Hepatocyte (in vitro differentiated cells): ENCODE measurements around the gene SELENOV. TPM values are rescaled to one million over a fixed set of nuclear protein-coding genes. Genes with fewer than 3 reads are reported as not detected.

Source experiments
- DNase-seq: peaks from one replicate; pipeline ENCODE4 v3.0.0-alpha.2; 2016; ENCODE audit warnings: low spot score
- H2AFZ ChIP-seq: fragments of 200-600 bp; sonication (generic); 2 replicates; pipeline ENCODE4 v1.6.0; 2016; ENCODE audit warnings: antibody characterized with exemption, mild to moderate bottlenecking
- H3K27ac ChIP-seq: fragments of 200-600 bp; sonication (generic); 2 replicates; pipeline ENCODE4 v1.5.1; 2016; ENCODE audit warnings: mild to moderate bottlenecking
- H3K27me3 ChIP-seq: fragments of 200-600 bp; sonication (generic); 2 replicates; pipeline ENCODE4 v1.6.1; 2016
- H3K36me3 ChIP-seq: fragments of 200-600 bp; sonication (generic); replicated peaks from 2 replicates; pipeline ENCODE4 v1.5.1; 2016; ENCODE audit warnings: low read depth; ENCODE audit not compliant: insufficient read depth
- H3K4me1 ChIP-seq: fragments of 200-600 bp; sonication (generic); 2 replicates; pipeline ENCODE4 v1.5.1; 2016; ENCODE audit warnings: mild to moderate bottlenecking, moderate library complexity; ENCODE audit not compliant: insufficient read depth
- H3K4me2 ChIP-seq: fragments of 200-600 bp; sonication (generic); 2 replicates; pipeline ENCODE4 v1.6.0; 2016
- H3K4me3 ChIP-seq: fragments of 200-600 bp; sonication (generic); 2 replicates; pipeline ENCODE4 v1.5.1; 2016; ENCODE audit warnings: mild to moderate bottlenecking
- H3K79me2 ChIP-seq: fragments of 200-600 bp; sonication (generic); 2 replicates; pipeline ENCODE4 v1.6.0; 2017; ENCODE audit warnings: mild to moderate bottlenecking
- H3K9me2 ChIP-seq: fragments of 200-600 bp; sonication (generic); replicated peaks from 2 replicates; pipeline ENCODE4 v1.6.0; 2017; ENCODE audit warnings: mild to moderate bottlenecking; ENCODE audit not compliant: insufficient read depth
- H3K9me3 ChIP-seq: fragments of 200-600 bp; sonication (generic); 2 replicates; pipeline ENCODE4 v1.5.1; 2016; ENCODE audit warnings: low read depth, mild to moderate bottlenecking
- H4K20me1 ChIP-seq: fragments of 200-600 bp; sonication (generic); 2 replicates; pipeline ENCODE4 v1.6.0; 2016; ENCODE audit warnings: mild to moderate bottlenecking; ENCODE audit not compliant: insufficient read depth, poor library complexity, severe bottlenecking
- CTCF ChIP-seq: fragments of 200-600 bp; sonication (generic); IDR thresholded peaks from 2 replicates; pipeline ENCODE4 v1.5.1; 2016; ENCODE audit warnings: antibody characterized with exemption, mild to moderate bottlenecking; ENCODE audit not compliant: poor library complexity
- EZH2 ChIP-seq: fragments of 200-600 bp; sonication (generic); IDR thresholded peaks from 2 replicates; pipeline ENCODE4 v1.6.1; 2016; ENCODE audit warnings: antibody characterized with exemption, mild to moderate bottlenecking, borderline replicate concordance
- EZH2phosphoT487 ChIP-seq: fragments of 200-600 bp; sonication (generic); IDR thresholded peaks from one replicate; pipeline ENCODE4 v1.6.1; 2018; ENCODE audit warnings: antibody characterized with exemption, mild to moderate bottlenecking, low read depth, moderate library complexity; ENCODE audit not compliant: unreplicated experiment, severe bottlenecking
- WGBS: methylation state at CpG from one replicate; pipeline ENCODE4 v1.1.6; 2016; ENCODE audit warnings: low lambda C conversion rate; ENCODE audit errors: missing lambda C conversion rate; 5-methylcytosine and 5-hydroxymethylcytosine counted together
- polyA plus RNA-seq: library from polyadenylated mRNA; unstranded; fragments of >200 nt; fragmentation: Nextera tagmentation; extraction: Ambion mirVana; gene quantifications from 2 replicates; pipeline ENCODE4 v1.2.1, GENCODE V29; 2016
- total RNA-seq: library from RNA; depleted of rRNA; stranded (reverse); fragments of >200 nt; gene quantifications from 2 replicates; pipeline ENCODE4 v1.2.3, GENCODE V29; 2014

Gene SELENOV
- total and polyA plus RNA-seq, 2 experiments from 2014 or later: 0.50 to 0.98 TPM

- Histone ChIP-seq H3K27ac (peak overlapping the region; percentile 97), H3K79me2 (peaks cover 23% of the 10 kb centered on the region), H3K9me2 (no peaks in the 10 kb centered on the region), H3K4me1 (peaks cover 12% of the 10 kb centered on the region), H3K4me2 (peak overlapping the region; percentile 92), H3K27me3 (no peaks in the 10 kb centered on the region), H3K9me3 (no peaks in the 10 kb centered on the region), H3K36me3 (no peaks in the 10 kb centered on the region), H3K4me3 (peak overlapping the region; percentile 74), H4K20me1 (no peaks in the 10 kb centered on the region), H2AFZ (peak overlapping the region; percentile 55)
- WGBS: 3% methylated on average over 12 of the region's 12 CpGs
- no peak for DNase-seq
- TF ChIP-seq CTCF (no peak), EZH2 (no peak), EZH2phosphoT487 (no peak)
These were observed 33.8 kb upstream of the SELENOV start for GRCh38 chr19:39481229-39481545.

GRCh38 chr19:39481676-39482075, 33.3 kb upstream of the SELENOV start:
- Histone ChIP-seq H3K4me2 (peak overlapping the region; percentile 92), H2AFZ (no peak overlapping the region), H3K27ac (peak overlapping the region; percentile 97), H3K27me3 (no peaks in the 10 kb centered on the region), H3K4me3 (peak overlapping the region; percentile 74), H4K20me1 (no peaks in the 10 kb centered on the region), H3K79me2 (peaks cover 23% of the 10 kb centered on the region), H3K36me3 (no peaks in the 10 kb centered on the region), H3K9me3 (no peaks in the 10 kb centered on the region), H3K9me2 (no peaks in the 10 kb centered on the region), H3K4me1 (peaks cover 12% of the 10 kb centered on the region)
- DNase-seq: no peak
- WGBS: 84% methylated on average over 11 of the region's 11 CpGs
- TF ChIP-seq EZH2phosphoT487: no peak
- TF ChIP-seq EZH2: no peak
- no peak for TF ChIP-seq CTCF

- Histone ChIP-seq H3K27ac (no peak overlapping the region), H3K36me3 (no peaks in the 10 kb centered on the region), H2AFZ (no peak overlapping the region), H3K27me3 (no peaks in the 10 kb centered on the region), H3K9me2 (no peaks in the 10 kb centered on the region), H3K4me2 (no peak overlapping the region), H3K9me3 (no peaks in the 10 kb centered on the region), H3K4me1 (peaks cover 12% of the 10 kb centered on the region), H3K79me2 (peaks cover 23% of the 10 kb centered on the region), H3K4me3 (no peak overlapping the region), H4K20me1 (no peaks in the 10 kb centered on the region)
- no peak for DNase-seq
- 100% methylated on average over 3 of the region's 6 CpGs for WGBS
- TF ChIP-seq CTCF: no peak
- no peak for TF ChIP-seq EZH2phosphoT487
- TF ChIP-seq EZH2: no peak
These were observed 31.8 kb upstream of the SELENOV start for GRCh38 chr19:39483141-39483540.

GRCh38 chr19:39489756-39490155, 25.2 kb upstream of the SELENOV start:
- H3K9me3 ChIP-seq: no peaks in the 10 kb centered on the region
- H3K9me2 ChIP-seq: no peaks in the 10 kb centered on the region
- TF ChIP-seq EZH2 (no peak), CTCF (no peak), EZH2phosphoT487 (no peak)
- H3K4me1 ChIP-seq: no peaks in the 10 kb centered on the region
- no peak overlapping the region for H3K27ac ChIP-seq
- H3K4me3 ChIP-seq: no peak overlapping the region
- no peaks in the 10 kb centered on the region for H3K36me3 ChIP-seq
- 87% methylated on average over 10 of the region's 10 CpGs for WGBS
- H3K27me3 ChIP-seq: no peaks in the 10 kb centered on the region
- H4K20me1 ChIP-seq: no peaks in the 10 kb centered on the region
- no peaks in the 10 kb centered on the region for H3K79me2 ChIP-seq
- H2AFZ ChIP-seq: no peak overlapping the region
- no peak for DNase-seq
- no peak overlapping the region for H3K4me2 ChIP-seq
